ENCODE results near the gene PSME2. TPM values are rescaled to one million over a fixed set of nuclear protein-coding genes. Genes with fewer than 3 reads are reported as not detected.

The PSME2 gene
- total and polyA plus RNA-seq, 2 of the 13 experiments (the other 11 are each of a cell fraction or from before 2014, with no cell fraction given) = 332 to 716 TPM

DNA sequence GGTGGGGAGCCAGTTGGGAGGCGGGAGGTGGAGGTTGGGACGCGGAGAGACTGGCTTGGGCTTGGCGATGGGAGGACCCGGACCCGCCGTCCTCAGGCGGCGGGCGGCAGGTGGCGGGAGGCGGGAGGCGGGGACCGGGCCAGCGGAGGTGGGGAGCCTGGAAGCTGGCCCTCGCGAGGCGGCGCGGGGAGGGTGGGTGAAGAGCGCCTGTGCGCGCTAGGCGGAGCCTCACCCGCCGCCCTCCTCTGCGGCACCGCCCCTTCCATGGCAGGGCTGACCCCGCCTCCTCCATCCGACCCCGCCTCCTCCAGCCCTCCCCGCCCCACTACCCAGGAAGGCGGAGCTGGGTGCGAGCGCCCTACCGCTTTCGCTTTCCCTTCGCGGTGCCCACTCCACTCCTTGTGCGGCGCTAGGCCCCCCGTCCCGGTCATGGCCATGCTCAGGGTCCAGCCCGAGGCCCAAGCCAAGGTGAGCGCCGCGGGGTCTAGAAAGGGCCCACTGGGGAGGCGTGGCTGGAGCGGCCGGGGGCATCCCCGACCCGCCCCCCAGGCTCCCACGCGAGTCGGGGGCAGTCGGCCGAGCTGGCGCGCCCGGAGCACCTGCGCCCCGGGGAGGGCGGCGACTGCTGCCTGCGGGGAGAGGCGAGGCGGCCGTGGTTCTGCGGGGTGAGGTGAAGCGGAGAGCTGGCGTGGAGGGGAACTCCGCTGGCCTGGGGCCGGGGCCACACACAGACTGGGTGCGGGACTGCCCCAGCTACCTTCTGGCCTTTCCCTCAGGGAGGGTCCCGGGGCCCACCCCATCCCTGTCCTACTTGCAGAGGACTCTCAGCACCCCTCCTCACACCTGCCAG is 10.4 kb downstream of the PSME2 start, which contains the start of gene PSME1 (continued):
- no peak; the same call in none of the 2 replicates for TF ChIP-seq MIXL1 (CRISPR knock-in tag; IDR thresholded peaks at IDR 0.05)
- TF ChIP-seq CCAR2 (optimal IDR thresholded peaks at IDR 0.05; ENCODE audit: low read depth, low read length) = no peak
- TF ChIP-seq ZNF616 (CRISPR knock-in tag; IDR thresholded peaks at IDR 0.05; ENCODE audit: low read depth) = peak; percentile 91; the same call in 1 of the 2 replicates
- peak; percentile 82; the same call in 1 of the 2 replicates for TF ChIP-seq ZNF138 (CRISPR knock-in tag; IDR thresholded peaks at IDR 0.05; ENCODE audit: low read depth)
- peak; percentile 84 for TF ChIP-seq TBX2 (CRISPR knock-in tag; IDR thresholded peaks at IDR 0.05; ENCODE audit: borderline replicate concordance)
- TF ChIP-seq, protein P1, sequence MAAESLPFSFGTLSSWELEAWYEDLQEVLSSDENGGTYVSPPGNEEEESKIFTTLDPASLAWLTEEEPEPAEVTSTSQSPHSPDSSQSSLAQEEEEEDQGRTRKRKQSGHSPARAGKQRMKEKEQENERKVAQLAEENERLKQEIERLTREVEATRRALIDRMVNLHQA (CRISPR knock-in tag; IDR thresholded peaks at IDR 0.05) = no peak
- no peak for TF ChIP-seq SCMH1 (CRISPR knock-in tag; IDR thresholded peaks at IDR 0.05; ENCODE audit: borderline replicate concordance)
- TF ChIP-seq JUND (CRISPR knock-in tag; IDR thresholded peaks at IDR 0.05) = no peak
- TF ChIP-seq MED1 (CRISPR knock-in tag; IDR thresholded peaks at IDR 0.05) = peak; percentile 92
- TF ChIP-seq ZNF317 (CRISPR knock-in tag; IDR thresholded peaks at IDR 0.05) = peak; percentile 73
- TF ChIP-seq, protein P2, sequence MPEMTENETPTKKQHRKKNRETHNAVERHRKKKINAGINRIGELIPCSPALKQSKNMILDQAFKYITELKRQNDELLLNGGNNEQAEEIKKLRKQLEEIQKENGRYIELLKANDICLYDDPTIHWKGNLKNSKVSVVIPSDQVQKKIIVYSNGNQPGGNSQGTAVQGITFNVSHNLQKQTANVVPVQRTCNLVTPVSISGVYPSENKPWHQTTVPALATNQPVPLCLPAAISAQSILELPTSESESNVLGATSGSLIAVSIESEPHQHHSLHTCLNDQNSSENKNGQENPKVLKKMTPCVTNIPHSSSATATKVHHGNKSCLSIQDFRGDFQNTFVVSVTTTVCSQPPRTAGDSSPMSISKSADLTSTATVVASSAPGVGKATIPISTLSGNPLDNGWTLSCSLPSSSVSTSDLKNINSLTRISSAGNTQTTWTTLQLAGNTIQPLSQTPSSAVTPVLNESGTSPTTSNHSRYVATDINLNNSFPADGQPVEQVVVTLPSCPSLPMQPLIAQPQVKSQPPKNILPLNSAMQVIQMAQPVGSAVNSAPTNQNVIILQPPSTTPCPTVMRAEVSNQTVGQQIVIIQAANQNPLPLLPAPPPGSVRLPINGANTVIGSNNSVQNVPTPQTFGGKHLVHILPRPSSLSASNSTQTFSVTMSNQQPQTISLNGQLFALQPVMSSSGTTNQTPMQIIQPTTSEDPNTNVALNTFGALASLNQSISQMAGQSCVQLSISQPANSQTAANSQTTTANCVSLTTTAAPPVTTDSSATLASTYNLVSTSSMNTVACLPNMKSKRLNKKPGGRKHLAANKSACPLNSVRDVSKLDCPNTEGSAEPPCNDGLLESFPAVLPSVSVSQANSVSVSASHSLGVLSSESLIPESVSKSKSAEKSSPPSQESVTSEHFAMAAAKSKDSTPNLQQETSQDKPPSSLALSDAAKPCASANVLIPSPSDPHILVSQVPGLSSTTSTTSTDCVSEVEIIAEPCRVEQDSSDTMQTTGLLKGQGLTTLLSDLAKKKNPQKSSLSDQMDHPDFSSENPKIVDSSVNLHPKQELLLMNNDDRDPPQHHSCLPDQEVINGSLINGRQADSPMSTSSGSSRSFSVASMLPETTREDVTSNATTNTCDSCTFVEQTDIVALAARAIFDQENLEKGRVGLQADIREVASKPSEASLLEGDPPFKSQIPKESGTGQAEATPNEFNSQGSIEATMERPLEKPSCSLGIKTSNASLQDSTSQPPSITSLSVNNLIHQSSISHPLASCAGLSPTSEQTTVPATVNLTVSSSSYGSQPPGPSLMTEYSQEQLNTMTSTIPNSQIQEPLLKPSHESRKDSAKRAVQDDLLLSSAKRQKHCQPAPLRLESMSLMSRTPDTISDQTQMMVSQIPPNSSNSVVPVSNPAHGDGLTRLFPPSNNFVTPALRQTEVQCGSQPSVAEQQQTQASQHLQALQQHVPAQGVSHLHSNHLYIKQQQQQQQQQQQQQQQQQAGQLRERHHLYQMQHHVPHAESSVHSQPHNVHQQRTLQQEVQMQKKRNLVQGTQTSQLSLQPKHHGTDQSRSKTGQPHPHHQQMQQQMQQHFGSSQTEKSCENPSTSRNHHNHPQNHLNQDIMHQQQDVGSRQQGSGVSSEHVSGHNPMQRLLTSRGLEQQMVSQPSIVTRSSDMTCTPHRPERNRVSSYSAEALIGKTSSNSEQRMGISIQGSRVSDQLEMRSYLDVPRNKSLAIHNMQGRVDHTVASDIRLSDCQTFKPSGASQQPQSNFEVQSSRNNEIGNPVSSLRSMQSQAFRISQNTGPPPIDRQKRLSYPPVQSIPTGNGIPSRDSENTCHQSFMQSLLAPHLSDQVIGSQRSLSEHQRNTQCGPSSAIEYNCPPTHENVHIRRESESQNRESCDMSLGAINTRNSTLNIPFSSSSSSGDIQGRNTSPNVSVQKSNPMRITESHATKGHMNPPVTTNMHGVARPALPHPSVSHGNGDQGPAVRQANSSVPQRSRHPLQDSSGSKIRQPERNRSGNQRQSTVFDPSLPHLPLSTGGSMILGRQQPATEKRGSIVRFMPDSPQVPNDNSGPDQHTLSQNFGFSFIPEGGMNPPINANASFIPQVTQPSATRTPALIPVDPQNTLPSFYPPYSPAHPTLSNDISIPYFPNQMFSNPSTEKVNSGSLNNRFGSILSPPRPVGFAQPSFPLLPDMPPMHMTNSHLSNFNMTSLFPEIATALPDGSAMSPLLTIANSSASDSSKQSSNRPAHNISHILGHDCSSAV (CRISPR knock-in tag; IDR thresholded peaks at IDR 0.05; ENCODE audit: borderline replicate concordance) = peak; percentile 19; the same call in 1 of the 2 replicates
- TF ChIP-seq TBX3 (IDR thresholded peaks at IDR 0.05; ENCODE audit: borderline replicate concordance) = peak; percentile 52; the same call in 1 of the 2 replicates
- TF ChIP-seq SATB2 (CRISPR knock-in tag; IDR thresholded peaks at IDR 0.05) = no peak
- TF ChIP-seq, protein P3, sequence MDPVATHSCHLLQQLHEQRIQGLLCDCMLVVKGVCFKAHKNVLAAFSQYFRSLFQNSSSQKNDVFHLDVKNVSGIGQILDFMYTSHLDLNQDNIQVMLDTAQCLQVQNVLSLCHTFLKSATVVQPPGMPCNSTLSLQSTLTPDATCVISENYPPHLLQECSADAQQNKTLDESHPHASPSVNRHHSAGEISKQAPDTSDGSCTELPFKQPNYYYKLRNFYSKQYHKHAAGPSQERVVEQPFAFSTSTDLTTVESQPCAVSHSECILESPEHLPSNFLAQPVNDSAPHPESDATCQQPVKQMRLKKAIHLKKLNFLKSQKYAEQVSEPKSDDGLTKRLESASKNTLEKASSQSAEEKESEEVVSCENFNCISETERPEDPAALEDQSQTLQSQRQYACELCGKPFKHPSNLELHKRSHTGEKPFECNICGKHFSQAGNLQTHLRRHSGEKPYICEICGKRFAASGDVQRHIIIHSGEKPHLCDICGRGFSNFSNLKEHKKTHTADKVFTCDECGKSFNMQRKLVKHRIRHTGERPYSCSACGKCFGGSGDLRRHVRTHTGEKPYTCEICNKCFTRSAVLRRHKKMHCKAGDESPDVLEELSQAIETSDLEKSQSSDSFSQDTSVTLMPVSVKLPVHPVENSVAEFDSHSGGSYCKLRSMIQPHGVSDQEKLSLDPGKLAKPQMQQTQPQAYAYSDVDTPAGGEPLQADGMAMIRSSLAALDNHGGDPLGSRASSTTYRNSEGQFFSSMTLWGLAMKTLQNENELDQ (CRISPR knock-in tag; IDR thresholded peaks at IDR 0.05; ENCODE audit: borderline replicate concordance) = peak; percentile 57; the same call in 1 of the 2 replicates
- TF ChIP-seq, protein P4, sequence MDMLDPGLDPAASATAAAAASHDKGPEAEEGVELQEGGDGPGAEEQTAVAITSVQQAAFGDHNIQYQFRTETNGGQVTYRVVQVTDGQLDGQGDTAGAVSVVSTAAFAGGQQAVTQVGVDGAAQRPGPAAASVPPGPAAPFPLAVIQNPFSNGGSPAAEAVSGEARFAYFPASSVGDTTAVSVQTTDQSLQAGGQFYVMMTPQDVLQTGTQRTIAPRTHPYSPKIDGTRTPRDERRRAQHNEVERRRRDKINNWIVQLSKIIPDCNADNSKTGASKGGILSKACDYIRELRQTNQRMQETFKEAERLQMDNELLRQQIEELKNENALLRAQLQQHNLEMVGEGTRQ (IDR thresholded peaks at IDR 0.05; ENCODE audit: low read depth, low read length) = no peak
- TF ChIP-seq, protein P4 (CRISPR knock-in tag; IDR thresholded peaks at IDR 0.05; ENCODE audit: borderline replicate concordance) = no peak
